Measurements from ENCODE around the gene MAP3K10. TPM values are rescaled to one million over a fixed set of nuclear protein-coding genes. Genes with fewer than 3 reads are reported as not detected.

MAP3K10 gene
- total and polyA plus RNA-seq, 8 donors = 12.9 to 17.2 (median 15.1) TPM

DNA sequence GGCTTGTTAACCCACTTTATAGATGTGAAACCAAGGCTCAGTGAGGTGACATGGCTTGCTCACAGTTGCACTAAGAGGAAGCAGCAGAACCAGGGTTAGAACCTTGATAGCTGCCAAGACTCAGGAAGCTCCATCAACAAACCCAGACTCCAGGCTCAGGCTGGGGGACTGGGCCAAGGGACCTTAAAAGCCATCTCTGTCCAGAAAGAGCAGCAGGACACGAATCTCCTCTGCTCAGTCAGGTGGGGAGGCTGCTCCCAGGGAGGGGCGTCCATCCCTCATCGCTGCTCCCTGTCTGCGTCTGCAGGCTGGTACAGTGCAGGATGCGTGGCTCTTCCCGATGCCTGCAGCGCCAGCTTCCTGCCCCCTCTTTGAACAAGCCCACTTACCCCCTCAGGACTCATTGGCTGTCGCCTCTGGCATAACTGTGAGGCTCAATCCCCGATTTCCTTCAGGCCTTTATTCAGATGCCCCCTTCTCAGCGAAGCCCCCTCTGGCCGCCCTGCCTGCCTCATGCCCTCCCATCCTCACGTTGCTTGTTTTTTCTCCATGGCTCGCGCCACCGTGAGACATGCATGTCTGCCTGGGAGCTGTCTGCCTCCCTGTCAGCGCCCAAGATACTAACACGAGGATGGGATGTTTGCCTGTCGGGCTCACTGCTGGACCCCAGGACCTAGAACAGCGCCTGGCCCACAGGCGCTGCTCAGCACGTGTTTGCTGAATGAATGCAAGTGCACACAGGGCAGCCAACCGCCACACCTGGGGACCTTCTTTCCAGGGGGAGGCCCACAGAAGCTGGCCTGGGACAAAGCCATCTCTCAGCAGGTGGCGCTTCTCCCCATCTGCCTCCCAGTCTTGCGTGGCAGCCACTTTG lies 72.5 kb downstream of the MAP3K10 start:
- intact Hi-C loops (cut with DNase I) = no loop called here
- no peak for TF ChIP-seq CTCF (IDR thresholded peaks at IDR 0.05)
- no peaks in the 10 kb centered on the region for H3K27me3 ChIP-seq
- H3K27ac ChIP-seq = no peak overlapping the region
- H3K9me3 ChIP-seq = no peaks in the 10 kb centered on the region
- H3K36me3 ChIP-seq = peaks cover 0 to 46% of the 10 kb centered on the region in 2 donors
- no peak overlapping the region for H3K4me3 ChIP-seq
- H3K4me1 ChIP-seq = peaks cover 0 to 4% of the 10 kb centered on the region in 2 donors
- ATAC-seq (no peak), DNase-seq (no peak)

GRCh38 chr19:40264314-40265054 lies 73.3 kb downstream of the MAP3K10 start:
- Histone ChIP-seq H3K4me1 (peaks cover 0 to 4% of the 10 kb centered on the region in 2 donors), H3K9me3 (no peaks in the 10 kb centered on the region), H3K4me3 (no peak overlapping the region), H3K36me3 (peaks cover 0 to 47% of the 10 kb centered on the region in 2 donors), H3K27me3 (no peaks in the 10 kb centered on the region), H3K27ac (no peak overlapping the region)
- ATAC-seq (no peak), DNase-seq (no peak)
- TF ChIP-seq CTCF (IDR thresholded peaks at IDR 0.05) = no peak
- intact Hi-C loops (cut with DNase I) = no loop called here

Other genes with a start within 250 kb of the MAP3K10 start
- gene PSMC4, start 220.3 kb upstream of the MAP3K10 start, total RNA-seq = 10 to 100 TPM; 59.8 to 94.9 TPM
- 10 to 100 TPM; 52.3 to 73.3 (median 61.1) TPM for gene PSMC4, start 220.3 kb upstream of the MAP3K10 start, polyA plus RNA-seq (ENCODE audit: insufficient read length in 6 of 6)
- gene ZNF546, start 194.4 kb upstream of the MAP3K10 start, total RNA-seq = 1 to 10 TPM; 5.1 to 5.4 TPM
- 10 to 100 TPM in 2 of 6 donors, 1 to 10 TPM in 4; 7.5 to 10.7 (median 9.6) TPM for gene ZNF546, start 194.4 kb upstream of the MAP3K10 start, polyA plus RNA-seq (ENCODE audit: insufficient read length in 6 of 6)
- gene ZNF780B, start 135.2 kb upstream of the MAP3K10 start, total RNA-seq = 10 to 100 TPM; 17.0 to 17.8 TPM
- 10 to 100 TPM; 27.0 to 41.3 (median 35.1) TPM for gene ZNF780B, start 135.2 kb upstream of the MAP3K10 start, polyA plus RNA-seq (ENCODE audit: insufficient read length in 6 of 6)
- 10 to 100 TPM; 20.4 to 21.2 TPM for gene ZNF780A, start 100.5 kb upstream of the MAP3K10 start, total RNA-seq
- gene ZNF780A, start 100.5 kb upstream of the MAP3K10 start, polyA plus RNA-seq (ENCODE audit: insufficient read length in 6 of 6) = 10 to 100 TPM; 14.7 to 19.4 (median 18.1) TPM
- gene TTC9B, start 27.0 kb downstream of the MAP3K10 start, total RNA-seq = not detected
- gene TTC9B, start 27.0 kb downstream of the MAP3K10 start, polyA plus RNA-seq (ENCODE audit: insufficient read length in 6 of 6) = under 1 TPM; 0.11 to 0.20 (median 0.15) TPM
- under 1 TPM in 1 of 2 donors, not detected in 1; 0.15 TPM for gene CCNP, start 35.3 kb downstream of the MAP3K10 start, total RNA-seq
- gene CCNP, start 35.3 kb downstream of the MAP3K10 start, polyA plus RNA-seq (ENCODE audit: insufficient read length in 6 of 6) = under 1 TPM; 0.37 to 0.98 (median 0.60) TPM
- 100 to 1,000 TPM; 102 to 116 TPM for gene AKT2, start 93.9 kb downstream of the MAP3K10 start, total RNA-seq
- gene AKT2, start 93.9 kb downstream of the MAP3K10 start, polyA plus RNA-seq (ENCODE audit: insufficient read length in 6 of 6) = 100 to 1,000 TPM; 148 to 182 (median 174) TPM
- 10 to 100 TPM; 18.3 to 19.0 TPM for gene C19orf47, start 157.0 kb downstream of the MAP3K10 start, total RNA-seq
- gene C19orf47, start 157.0 kb downstream of the MAP3K10 start, polyA plus RNA-seq (ENCODE audit: insufficient read length in 6 of 6) = 10 to 100 TPM; 10.4 to 21.7 (median 11.3) TPM
- gene PLD3, start 157.3 kb downstream of the MAP3K10 start, total RNA-seq = 100 to 1,000 TPM; 315 to 604 TPM
- gene PLD3, start 157.3 kb downstream of the MAP3K10 start, polyA plus RNA-seq (ENCODE audit: insufficient read length in 6 of 6) = 100 to 1,000 TPM; 318 to 413 (median 351) TPM
- under 1 TPM; 0.09 to 0.24 TPM for gene HIPK4, start 198.8 kb downstream of the MAP3K10 start, total RNA-seq
- under 1 TPM; 0.15 to 0.35 (median 0.32) TPM for gene HIPK4, start 198.8 kb downstream of the MAP3K10 start, polyA plus RNA-seq (ENCODE audit: insufficient read length in 6 of 6)
- 10 to 100 TPM; 18.7 to 20.0 TPM for gene PRX, start 222.0 kb downstream of the MAP3K10 start, total RNA-seq
- 10 to 100 TPM; 11.5 to 17.9 (median 13.1) TPM for gene PRX, start 222.0 kb downstream of the MAP3K10 start, polyA plus RNA-seq (ENCODE audit: insufficient read length in 6 of 6)
- gene SERTAD1, start 234.6 kb downstream of the MAP3K10 start, total RNA-seq = 10 to 100 TPM; 14.8 to 17.5 TPM
- gene SERTAD1, start 234.6 kb downstream of the MAP3K10 start, polyA plus RNA-seq (ENCODE audit: insufficient read length in 6 of 6) = 1 to 10 TPM; 4.3 to 7.5 (median 6.3) TPM

Measured in left lung (tissue), 10 donors.